GM21390 (cell line): ENCODE results near the gene PPFIA1.
"Not testable (repeated sequence)": the region's sequence is repeated elsewhere in the genome, so short reads cannot be mapped to it uniquely, and the experiment has no call there.

Source experiments
- ATAC-seq: cut with Tn5 transposase; IDR thresholded peaks from one replicate; pipeline ENCODE4 v1.9.1; 2021; ENCODE audit not compliant: unreplicated experiment

Gene PPFIA1

DNA sequence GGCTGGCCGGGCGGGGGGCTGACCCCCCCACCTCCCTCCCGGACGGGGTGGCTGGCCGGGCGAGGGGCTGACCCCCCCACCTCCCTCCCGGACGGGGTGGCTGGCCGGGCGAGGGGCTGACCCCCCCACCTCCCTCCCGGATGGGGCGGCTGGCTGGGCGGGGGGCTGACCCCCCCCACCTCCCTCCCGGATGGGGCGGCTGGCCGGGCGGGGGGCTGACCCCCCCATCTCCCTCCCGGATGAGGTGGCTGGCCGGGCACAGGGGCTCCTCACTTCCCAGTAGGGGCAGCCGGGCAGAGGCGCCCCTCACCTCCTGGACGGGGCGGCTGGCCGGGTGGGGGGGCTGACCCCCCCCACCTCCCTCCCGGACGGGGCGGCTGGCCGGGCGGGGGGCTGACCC lies 24.7 kb downstream of the PPFIA1 start:
- not testable (repeated sequence) for ATAC-seq

GRCh38 chr11:70296681-70297080 lies 26.2 kb downstream of the PPFIA1 start:
- no peak for ATAC-seq

- ATAC-seq: no peak
These were observed 26.9 kb downstream of the PPFIA1 start for GRCh38 chr11:70297341-70297740.

GRCh38 chr11:70298243-70298915 lies 27.9 kb downstream of the PPFIA1 start:
- ATAC-seq: no peak

GRCh38 chr11:70299636-70300035 lies 29.1 kb downstream of the PPFIA1 start:
- ATAC-seq: no peak

- no peak for ATAC-seq
These were observed 30.7 kb downstream of the PPFIA1 start for GRCh38 chr11:70301191-70301590.

GRCh38 chr11:70301721-70302418 lies 31.4 kb downstream of the PPFIA1 start:
- ATAC-seq: no peak

GRCh38 chr11:70302419-70302752 lies 31.9 kb downstream of the PPFIA1 start:
- no peak for ATAC-seq

DNA sequence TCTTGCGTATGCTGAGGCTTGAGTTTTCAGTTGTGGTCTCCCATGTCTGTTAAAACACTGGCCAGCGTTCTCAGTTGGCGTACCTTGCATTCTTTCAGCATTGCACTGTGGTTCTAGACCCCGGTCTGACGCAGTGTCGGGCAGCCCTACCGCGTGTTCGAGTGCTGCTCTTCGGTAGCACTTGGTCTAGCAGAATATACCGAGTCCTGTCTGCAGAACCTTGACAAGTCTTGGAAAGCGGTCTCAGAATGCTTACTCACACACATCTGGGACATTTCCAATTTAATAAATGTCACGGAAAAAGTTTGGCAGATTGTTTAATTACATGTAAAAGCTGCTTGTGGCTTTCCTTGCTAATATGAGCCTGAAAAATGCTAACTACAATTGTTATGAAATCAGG lies 32.6 kb downstream of the PPFIA1 start:
- ATAC-seq: no peak

- ATAC-seq: no peak
These were observed 33.7 kb downstream of the PPFIA1 start for GRCh38 chr11:70304208-70304603.

- ATAC-seq: no peak
These were observed 35.0 kb downstream of the PPFIA1 start for GRCh38 chr11:70305501-70305900.

DNA sequence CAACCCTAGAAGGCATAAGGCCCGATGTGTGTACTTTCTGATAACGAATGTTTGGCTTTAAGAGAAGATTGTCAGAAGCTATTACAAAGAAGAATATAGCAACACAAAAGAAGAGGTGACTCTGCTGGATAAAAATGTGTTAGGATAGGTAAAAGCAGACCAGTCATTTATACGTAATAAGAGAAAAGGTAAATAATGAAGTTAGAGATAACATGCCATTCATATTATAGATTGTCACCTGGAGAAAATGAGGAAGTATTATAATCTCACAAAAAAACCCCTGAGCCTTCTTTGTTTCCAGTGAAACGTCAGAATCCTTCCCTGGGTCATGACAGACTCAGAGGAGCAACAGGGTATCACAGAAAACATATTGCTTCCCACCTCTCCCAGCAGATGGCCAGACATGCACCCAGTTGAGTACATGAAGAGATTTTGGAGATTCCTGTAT lies 36.1 kb downstream of the PPFIA1 start:
- no peak for ATAC-seq

- ATAC-seq: no peak
These were observed 36.7 kb downstream of the PPFIA1 start for GRCh38 chr11:70307176-70307575.

GRCh38 chr11:70311616-70312015 lies 41.1 kb downstream of the PPFIA1 start:
- ATAC-seq: no peak

- no peak for ATAC-seq
These were observed 42.2 kb downstream of the PPFIA1 start for GRCh38 chr11:70312401-70313357.

DNA sequence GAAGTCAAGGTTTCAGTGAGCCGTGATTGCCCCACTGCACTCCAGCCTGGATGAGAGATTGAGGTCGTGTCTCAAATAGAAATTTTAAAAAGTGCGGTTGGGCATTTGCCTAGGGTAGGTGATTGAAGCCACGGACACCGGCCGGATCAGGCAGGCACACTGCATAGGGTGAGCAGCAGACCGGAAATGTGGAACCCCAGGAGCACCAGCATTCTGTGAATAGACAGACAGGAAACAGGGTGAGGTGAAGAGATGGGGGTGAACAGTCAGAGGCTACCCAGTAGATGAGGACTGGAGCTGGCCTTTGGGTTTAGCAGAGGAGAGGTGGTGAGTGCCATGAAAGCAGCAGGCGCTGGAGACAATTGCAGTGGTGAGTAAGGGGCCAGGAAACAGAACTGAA lies 43.5 kb downstream of the PPFIA1 start:
- no peak for ATAC-seq

- ATAC-seq: no peak
These were observed 44.2 kb downstream of the PPFIA1 start for GRCh38 chr11:70314730-70315129.

- no peak for ATAC-seq
These were observed 45.2 kb downstream of the PPFIA1 start for GRCh38 chr11:70315716-70316115.

- ATAC-seq: no peak
These were observed 47.3 kb downstream of the PPFIA1 start for GRCh38 chr11:70317581-70318305.

DNA sequence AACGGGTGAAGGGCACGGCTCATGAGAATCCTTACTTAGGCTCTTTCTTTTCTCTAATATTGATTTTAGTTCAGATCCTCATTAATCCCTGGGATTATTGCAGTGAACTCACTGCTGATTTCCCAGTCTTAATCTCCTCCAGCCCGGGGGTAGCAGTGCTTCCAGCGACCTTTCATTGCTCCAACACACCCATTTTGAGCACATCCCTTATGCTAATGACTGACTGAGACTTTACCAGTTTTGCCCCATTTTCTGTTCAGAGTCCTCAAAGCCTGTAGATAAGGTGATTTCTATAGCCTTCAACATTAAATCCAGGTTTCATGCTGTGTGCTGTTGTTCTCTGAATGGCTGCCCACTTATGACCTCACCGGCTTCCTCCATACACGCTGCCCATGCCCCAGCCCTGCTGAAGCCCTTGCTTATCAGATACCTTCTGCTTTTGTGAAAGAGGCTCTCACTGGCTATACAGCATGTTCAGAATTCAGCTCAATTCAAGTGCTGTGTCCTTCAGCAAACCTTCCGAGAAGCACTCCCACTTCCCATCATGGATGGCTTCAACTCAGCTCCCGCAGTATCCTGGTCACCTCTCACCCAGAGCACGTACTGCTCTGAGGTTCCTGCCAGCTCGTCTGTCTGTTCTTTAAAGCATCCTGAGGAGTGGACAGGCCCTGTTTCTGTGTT lies 49.0 kb downstream of the PPFIA1 start:
- ATAC-seq: no peak
